Measurements from ENCODE around the gene ZMYND8.

DNA sequence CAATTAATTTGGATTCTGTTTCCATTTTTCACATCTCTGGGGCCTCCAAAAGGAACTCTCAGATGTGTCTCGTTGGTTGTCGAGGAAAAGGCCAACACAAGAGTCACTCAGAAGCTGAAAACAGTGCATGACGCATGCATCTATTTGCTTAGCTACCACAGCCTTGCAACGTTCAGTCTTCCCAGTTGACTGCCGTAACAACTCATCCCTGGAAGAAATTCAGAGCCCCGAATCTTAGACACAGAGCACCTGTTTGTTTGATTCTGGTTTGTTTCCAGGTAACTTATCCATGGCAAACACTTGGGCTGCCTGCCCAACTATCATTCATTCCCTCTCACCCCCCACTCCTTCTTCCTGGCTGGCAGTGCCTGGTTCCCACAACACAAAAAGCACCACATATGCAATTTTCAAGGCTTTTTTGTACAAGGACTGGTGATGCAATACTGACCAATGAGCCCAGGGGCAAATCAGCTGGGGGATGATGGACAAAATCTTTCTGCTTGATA, 60.5 kb downstream of the ZMYND8 start:
- TF ChIP-seq ZFX (IDR thresholded peaks at IDR 0.05) (no peak), ZBTB33 (IDR thresholded peaks at IDR 0.05; ENCODE audit: extremely low read depth, insufficient replicate concordance, low read length) (no peak), FOSL1 (IDR thresholded peaks at IDR 0.05; ENCODE audit: low read depth) (no peak)
- TF ChIP-seq, protein P1, sequence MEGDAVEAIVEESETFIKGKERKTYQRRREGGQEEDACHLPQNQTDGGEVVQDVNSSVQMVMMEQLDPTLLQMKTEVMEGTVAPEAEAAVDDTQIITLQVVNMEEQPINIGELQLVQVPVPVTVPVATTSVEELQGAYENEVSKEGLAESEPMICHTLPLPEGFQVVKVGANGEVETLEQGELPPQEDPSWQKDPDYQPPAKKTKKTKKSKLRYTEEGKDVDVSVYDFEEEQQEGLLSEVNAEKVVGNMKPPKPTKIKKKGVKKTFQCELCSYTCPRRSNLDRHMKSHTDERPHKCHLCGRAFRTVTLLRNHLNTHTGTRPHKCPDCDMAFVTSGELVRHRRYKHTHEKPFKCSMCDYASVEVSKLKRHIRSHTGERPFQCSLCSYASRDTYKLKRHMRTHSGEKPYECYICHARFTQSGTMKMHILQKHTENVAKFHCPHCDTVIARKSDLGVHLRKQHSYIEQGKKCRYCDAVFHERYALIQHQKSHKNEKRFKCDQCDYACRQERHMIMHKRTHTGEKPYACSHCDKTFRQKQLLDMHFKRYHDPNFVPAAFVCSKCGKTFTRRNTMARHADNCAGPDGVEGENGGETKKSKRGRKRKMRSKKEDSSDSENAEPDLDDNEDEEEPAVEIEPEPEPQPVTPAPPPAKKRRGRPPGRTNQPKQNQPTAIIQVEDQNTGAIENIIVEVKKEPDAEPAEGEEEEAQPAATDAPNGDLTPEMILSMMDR (IDR thresholded peaks at IDR 0.05 in 2 of 3, conservative IDR thresholded peaks at IDR 0.05 in 1 of 3; ENCODE audit: borderline replicate concordance in 1 of 3, insufficient read depth in 1 of 3, low read depth in 2 of 3, low read length in 2 of 3): no peak

All from HCT116 (cell line).